Gastrocnemius medialis (tissue), 4 donors: ENCODE measurements around the gene ALG12. TPM values are rescaled to one million over a fixed set of nuclear protein-coding genes. Genes with fewer than 3 reads are reported as not detected.

Experiments used
- ATAC-seq, 2 donors: fragments of 150-250 bp; one replicate each; pipeline ENCODE4 v1.9.1; 2016
- DNase-seq, 2 donors: peaks; one replicate each; pipeline ENCODE4 v3.0.0-alpha.2; 2019
- H3K27ac ChIP-seq, 4 donors: fragments of 200-600 bp; sonication (generic); 1 replicate in 1 of 4; 2 replicates in 3 of 4; pipeline ENCODE4 v1.5.1; 2016 to 2018; ENCODE audit warnings: mild to moderate bottlenecking in 2 of 4, moderate library complexity in 1 of 4
- H3K27me3 ChIP-seq, 3 donors: fragments of 200-600 bp; sonication (generic) in 2 of 3; 1 replicate in 1 of 3; 2 replicates in 2 of 3; pipeline versions ENCODE4 v1.5.1 to v1.6.0; 2016 to 2019; ENCODE audit warnings: mild to moderate bottlenecking in 1 of 3, moderate library complexity in 1 of 3
- H3K36me3 ChIP-seq, 2 donors: fragments of 200-600 bp; sonication (generic) in 1 of 2; one replicate each; pipeline ENCODE4 v1.5.1; 2017 to 2018
- H3K4me1 ChIP-seq, 2 donors: fragments of 200-600 bp; sonication (generic) in 1 of 2; one replicate each; pipeline ENCODE4 v1.5.1; 2016 to 2017; ENCODE audit warnings: mild to moderate bottlenecking in 2 of 2
- H3K4me3 ChIP-seq, 4 donors: fragments of 200-600 bp; sonication (generic) in 3 of 4; 1 replicate in 1 of 4; 2 replicates in 3 of 4; pipeline ENCODE4 v1.5.1; 2016 to 2019; ENCODE audit warnings: mild to moderate bottlenecking in 2 of 4
- H3K9me3 ChIP-seq, 3 donors: fragments of 200-600 bp; sonication (generic) in 2 of 3; 1 replicate in 1 of 3; 2 replicates in 2 of 3; pipeline ENCODE4 v1.5.1; 2016 to 2019
- POLR2A ChIP-seq, 2 donors: fragments of 450-650 bp; IDR thresholded peaks; one replicate each; pipeline ENCODE4 v1.6.1; 2017; ENCODE audit warnings: antibody characterized with exemption in 2 of 2, mild to moderate bottlenecking in 2 of 2, moderate library complexity in 2 of 2
- in situ Hi-C, 4 donors: fragments of 200-750 bp; cut with MboI; loops; one replicate each; pipeline versions ENCODE4 v1.15.0 to v1.8.0; 2017; ENCODE audit warnings: low sequenced_read_pairs in 4 of 4
- intact Hi-C: fragments of 100-400 bp; cut with DNase I; formaldehyde crosslinking; loops from one replicate; pipeline ENCODE4 v1.15.1; 2023; ENCODE audit warnings: low total_unique reads
- total RNA-seq, 4 donors: library from RNA; depleted of rRNA; stranded (reverse); fragments of >200 nt; gene quantifications; one replicate each; pipeline versions ENCODE4 v1.1.0 to v1.2.3, GENCODE V29; 2016
- TF ChIP-seq, protein P1 (sequence below), 5 experiments: fragments of 450-650 bp in 3 of 5; fragments of 200-600 bp in 2 of 5; sonication (generic) in 2 of 5; IDR thresholded peaks in 4 of 5; conservative IDR thresholded peaks in 1 of 5; 1 replicate in 4 of 5; 2 replicates in 1 of 5; pipeline ENCODE4 v1.5.1; 2016 to 2019; ENCODE audit warnings: antibody characterized with exemption in 5 of 5, mild to moderate bottlenecking in 3 of 5, moderate library complexity in 3 of 5

The ALG12 gene
- total RNA-seq, 4 donors from 2014 or later, result 6.4 to 9.6 (median 8.2) TPM

DNA sequence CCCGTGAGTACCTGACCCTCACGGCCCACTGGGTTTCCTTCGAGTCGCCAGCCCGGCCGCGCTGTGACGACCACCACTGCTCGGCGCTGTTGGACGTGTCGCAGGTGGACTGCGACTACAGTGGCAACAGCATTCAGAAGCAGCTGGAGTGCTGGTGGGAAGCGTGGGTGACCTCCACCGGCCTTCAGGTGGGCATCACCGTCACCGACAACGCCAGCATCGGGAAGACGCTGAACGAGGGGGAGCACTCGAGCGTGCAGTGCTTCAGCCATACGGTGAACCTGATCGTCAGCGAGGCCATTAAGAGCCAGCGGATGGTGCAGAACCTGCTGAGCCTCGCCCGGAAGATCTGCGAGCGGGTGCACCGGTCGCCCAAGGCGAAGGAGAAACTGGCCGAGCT lies 32.4 kb downstream of the ALG12 start:
- intact Hi-C loops (no loop called here), in situ Hi-C loops (loop anchor here in 1 of 4 donors (25.0 kb wide), 1 partner anchor 99 kb away; no protein-coding TSS in a partner anchor)
- no peak overlapping the region for H3K27ac ChIP-seq
- TF ChIP-seq, protein P1, sequence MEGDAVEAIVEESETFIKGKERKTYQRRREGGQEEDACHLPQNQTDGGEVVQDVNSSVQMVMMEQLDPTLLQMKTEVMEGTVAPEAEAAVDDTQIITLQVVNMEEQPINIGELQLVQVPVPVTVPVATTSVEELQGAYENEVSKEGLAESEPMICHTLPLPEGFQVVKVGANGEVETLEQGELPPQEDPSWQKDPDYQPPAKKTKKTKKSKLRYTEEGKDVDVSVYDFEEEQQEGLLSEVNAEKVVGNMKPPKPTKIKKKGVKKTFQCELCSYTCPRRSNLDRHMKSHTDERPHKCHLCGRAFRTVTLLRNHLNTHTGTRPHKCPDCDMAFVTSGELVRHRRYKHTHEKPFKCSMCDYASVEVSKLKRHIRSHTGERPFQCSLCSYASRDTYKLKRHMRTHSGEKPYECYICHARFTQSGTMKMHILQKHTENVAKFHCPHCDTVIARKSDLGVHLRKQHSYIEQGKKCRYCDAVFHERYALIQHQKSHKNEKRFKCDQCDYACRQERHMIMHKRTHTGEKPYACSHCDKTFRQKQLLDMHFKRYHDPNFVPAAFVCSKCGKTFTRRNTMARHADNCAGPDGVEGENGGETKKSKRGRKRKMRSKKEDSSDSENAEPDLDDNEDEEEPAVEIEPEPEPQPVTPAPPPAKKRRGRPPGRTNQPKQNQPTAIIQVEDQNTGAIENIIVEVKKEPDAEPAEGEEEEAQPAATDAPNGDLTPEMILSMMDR (IDR thresholded peaks at IDR 0.05 in 4 of 5, conservative IDR thresholded peaks at IDR 0.05 in 1 of 5), result no peak
- TF ChIP-seq POLR2A (IDR thresholded peaks at IDR 0.05), result no peak
- no peaks in the 10 kb centered on the region for H3K27me3 ChIP-seq
- H3K4me1 ChIP-seq, result no peaks in the 10 kb centered on the region
- H3K4me3 ChIP-seq, result no peak overlapping the region
- DNase-seq (no peak), ATAC-seq (no peak)
- H3K36me3 ChIP-seq, result peaks cover 0 to 27% of the 10 kb centered on the region in 2 donors
- H3K9me3 ChIP-seq, result no peaks in the 10 kb centered on the region

DNA sequence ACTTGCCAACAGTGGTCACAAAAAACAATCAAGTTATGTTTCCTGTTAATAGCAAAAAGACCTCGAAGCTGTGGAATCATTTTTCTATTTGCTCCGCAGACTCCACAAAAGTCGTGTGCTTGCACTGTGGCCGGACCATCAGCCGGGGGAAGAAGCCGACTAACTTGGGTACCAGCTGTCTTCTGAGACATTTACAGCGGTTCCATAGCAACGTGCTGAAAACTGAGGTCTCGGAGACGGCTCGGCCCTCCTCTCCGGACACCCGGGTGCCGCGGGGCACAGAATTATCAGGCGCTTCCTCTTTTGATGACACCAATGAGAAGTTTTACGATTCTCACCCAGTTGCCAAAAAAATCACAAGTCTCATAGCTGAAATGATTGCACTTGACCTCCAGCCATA lies 33.0 kb downstream of the ALG12 start:
- no peak for ATAC-seq
- in situ Hi-C loops (loop anchor here in 1 of 4 donors (25.0 kb wide), 1 partner anchor 98 kb away; no protein-coding TSS in a partner anchor), intact Hi-C loops (no loop called here)

DNA sequence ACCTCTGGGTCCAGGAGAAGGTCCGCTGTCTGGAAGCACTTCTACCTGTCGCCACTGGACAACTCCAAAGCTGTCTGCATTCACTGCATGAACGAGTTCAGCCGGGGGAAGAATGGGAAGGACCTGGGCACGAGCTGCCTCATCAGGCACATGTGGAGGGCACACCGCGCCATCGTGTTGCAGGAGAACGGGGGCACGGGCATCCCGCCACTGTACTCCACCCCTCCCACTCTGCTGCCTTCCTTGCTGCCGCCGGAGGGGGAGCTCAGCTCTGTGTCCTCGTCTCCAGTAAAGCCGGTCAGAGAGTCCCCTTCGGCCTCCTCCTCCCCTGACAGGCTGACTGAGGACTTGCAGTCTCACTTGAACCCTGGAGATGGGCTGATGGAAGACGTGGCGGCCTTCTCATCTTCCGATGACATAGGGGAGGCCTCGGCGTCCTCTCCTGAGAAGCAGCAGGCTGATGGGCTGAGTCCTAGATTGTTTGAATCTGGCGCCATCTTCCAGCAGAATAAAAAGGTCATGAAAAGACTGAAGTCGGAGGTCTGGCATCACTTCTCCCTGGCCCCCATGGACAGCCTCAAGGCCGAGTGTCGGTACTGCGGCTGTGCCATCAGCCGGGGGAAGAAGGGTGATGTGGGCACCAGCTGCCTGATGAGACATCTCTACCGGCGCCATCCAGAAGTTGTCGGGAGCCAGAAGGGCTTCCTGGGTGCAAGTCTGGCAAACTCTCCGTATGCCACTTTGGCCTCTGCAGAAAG lies 33.6 kb downstream of the ALG12 start:
- intact Hi-C loops (no loop called here), in situ Hi-C loops (loop anchor here in 1 of 4 donors (25.0 kb wide), 1 partner anchor 97 kb away; no protein-coding TSS in a partner anchor)
- Histone ChIP-seq H3K4me1 (no peaks in the 10 kb centered on the region), H3K36me3 (peaks cover 0 to 27% of the 10 kb centered on the region in 2 donors), H3K4me3 (no peak overlapping the region), H3K27me3 (no peaks in the 10 kb centered on the region), H3K27ac (no peak overlapping the region), H3K9me3 (no peaks in the 10 kb centered on the region)
- ATAC-seq, result no peak
- DNase-seq, result no peak
- no peak for TF ChIP-seq POLR2A (IDR thresholded peaks at IDR 0.05)
- TF ChIP-seq, protein P1 (IDR thresholded peaks at IDR 0.05 in 4 of 5, conservative IDR thresholded peaks at IDR 0.05 in 1 of 5), result no peak

More for the DNA sequence above, 33.0 kb downstream of the ALG12 start:
- peaks cover 0 to 27% of the 10 kb centered on the region in 2 donors for H3K36me3 ChIP-seq
- H3K27me3 ChIP-seq, result no peaks in the 10 kb centered on the region
- no peaks in the 10 kb centered on the region for H3K9me3 ChIP-seq
- TF ChIP-seq, protein P1 (IDR thresholded peaks at IDR 0.05 in 4 of 5, conservative IDR thresholded peaks at IDR 0.05 in 1 of 5), result no peak
- TF ChIP-seq POLR2A (IDR thresholded peaks at IDR 0.05), result no peak
- no peak for DNase-seq
- no peaks in the 10 kb centered on the region for H3K4me1 ChIP-seq
- H3K27ac ChIP-seq, result no peak overlapping the region
- no peak overlapping the region for H3K4me3 ChIP-seq

DNA sequence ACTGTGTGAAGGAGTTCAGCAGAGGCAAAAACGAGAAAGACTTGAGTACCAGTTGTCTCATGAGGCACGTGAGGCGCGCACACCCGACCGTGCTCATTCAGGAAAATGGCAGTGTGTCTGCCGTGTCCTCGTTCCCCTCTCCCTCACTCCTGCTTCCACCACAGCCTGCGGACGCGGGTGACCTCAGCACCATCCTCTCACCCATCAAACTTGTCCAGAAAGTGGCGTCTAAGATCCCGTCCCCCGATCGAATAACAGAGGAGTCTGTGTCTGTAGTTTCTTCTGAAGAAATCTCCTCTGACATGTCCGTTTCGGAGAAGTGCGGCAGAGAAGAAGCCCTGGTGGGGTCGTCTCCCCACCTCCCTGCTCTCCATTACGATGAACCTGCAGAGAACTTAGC lies 34.2 kb downstream of the ALG12 start:
- intact Hi-C loops, result no loop called here
- H3K27me3 ChIP-seq, result no peaks in the 10 kb centered on the region
- ATAC-seq (no peak), DNase-seq (no peak)
- no peak overlapping the region for H3K4me3 ChIP-seq
- peaks cover 0 to 27% of the 10 kb centered on the region in 2 donors for H3K36me3 ChIP-seq
- H3K27ac ChIP-seq, result no peak overlapping the region
- no peak for TF ChIP-seq POLR2A (IDR thresholded peaks at IDR 0.05)
- TF ChIP-seq, protein P1 (IDR thresholded peaks at IDR 0.05 in 4 of 5, conservative IDR thresholded peaks at IDR 0.05 in 1 of 5), result no peak
- H3K9me3 ChIP-seq, result no peaks in the 10 kb centered on the region
- H3K4me1 ChIP-seq, result no peaks in the 10 kb centered on the region
- in situ Hi-C loops, result loop anchor here in 1 of 4 donors (25.0 kb wide), 1 partner anchor 97 kb away; no protein-coding TSS in a partner anchor
